Caco-2 (cell line): ENCODE measurements around the gene RBSN. TPM values are rescaled to one million over a fixed set of nuclear protein-coding genes. Genes with fewer than 3 reads are reported as not detected.

ENCODE experiments used
- BruUV-seq: library from RNA; stranded (reverse); fragments of 400-500 nt; replicated peaks from 2 replicates; lab custom pipeline; 2021; lab: Mats Ljungman, UMichigan
- CTCF ChIA-PET: fragments of 300-600 bp; sonication (Branson Sonifier 250); formaldehyde crosslinking; loops from one replicate; lab custom pipeline; 2022; ENCODE audit warnings: antibody characterized with exemption; lab: Charles Lee
- POLR2A ChIA-PET: fragments of 300-600 bp; sonication (Branson Sonifier 250); formaldehyde crosslinking; loops from one replicate; lab custom pipeline; 2022; ENCODE audit warnings: antibody characterized with exemption; lab: Charles Lee
- DNase-seq, 2 experiments: peaks; one replicate each; pipeline versions ENCODE4 v3.0.0 to v3.0.0-alpha.2; 2020 to 2022
- H3K27me3 ChIP-seq: replicated peaks from 2 replicates; pipeline ENCODE4 v1.6.0; 2011; ENCODE audit warnings: low read length; ENCODE audit not compliant: control insufficient read depth, insufficient read depth
- H3K36me3 ChIP-seq: 2 replicates; pipeline ENCODE4 v1.5.1; 2011; ENCODE audit warnings: low read length; ENCODE audit not compliant: control insufficient read depth, insufficient read depth
- H3K4me1 ChIP-seq: fragments of 250-450 bp; sonication (Bioruptor Pico); 2 replicates; pipeline ENCODE4 v1.5.1; 2020; ENCODE audit warnings: mild to moderate bottlenecking
- H3K4me3 ChIP-seq: 2 replicates; pipeline ENCODE4 v1.5.1; 2011; ENCODE audit warnings: low read depth, mild to moderate bottlenecking, control low read depth, low read length
- H3K9me3 ChIP-seq: fragments of 250-450 bp; sonication (Bioruptor Pico); 2 replicates; pipeline ENCODE4 v1.5.1; 2020; ENCODE audit warnings: mild to moderate bottlenecking, moderate library complexity
- H3K27ac Mint-ChIP-seq: one replicate; pipeline ENCODE4 v1.8.0; 2022; ENCODE audit warnings: mixed read lengths; ENCODE audit not compliant: unreplicated experiment
- H3K27me3 Mint-ChIP-seq: one replicate; pipeline ENCODE4 v1.8.0; 2022; ENCODE audit warnings: mixed read lengths; ENCODE audit not compliant: insufficient read depth, unreplicated experiment
- H3K36me3 Mint-ChIP-seq: one replicate; pipeline ENCODE4 v1.8.0; 2022; ENCODE audit warnings: mild to moderate bottlenecking, mixed read lengths; ENCODE audit not compliant: insufficient read depth, unreplicated experiment
- H3K4me1 Mint-ChIP-seq: one replicate; pipeline ENCODE4 v1.8.0; 2022; ENCODE audit warnings: low read depth, mixed read lengths; ENCODE audit not compliant: unreplicated experiment
- H3K4me3 Mint-ChIP-seq: one replicate; pipeline ENCODE4 v1.8.0; 2022; ENCODE audit warnings: mild to moderate bottlenecking, moderate library complexity, mixed read lengths; ENCODE audit not compliant: unreplicated experiment
- H3K9me3 Mint-ChIP-seq: one replicate; pipeline ENCODE4 v1.8.0; 2022; ENCODE audit warnings: mixed read lengths; ENCODE audit not compliant: unreplicated experiment
- CTCF ChIP-seq, 2 experiments: fragments of 200-600 bp in 1 of 2; IDR thresholded peaks; 1 replicate in 1 of 2; 2 replicates in 1 of 2; pipeline versions ENCODE4 v1.5.1 to v1.8.0; 2011 to 2022; ENCODE audit warnings: antibody characterized with exemption in 1 of 2, control low read depth in 1 of 2, inconsistent platforms in 1 of 2, low read depth in 1 of 2, low read length in 1 of 2, mild to moderate bottlenecking in 1 of 2, moderate library complexity in 1 of 2; ENCODE audit not compliant: insufficient read depth in 1 of 2, severe bottlenecking in 1 of 2, unreplicated experiment in 1 of 2
- intact Hi-C: fragments of 100-400 bp; cut with micrococcal nuclease; formaldehyde crosslinking; loops from one replicate; pipeline ENCODE4 v1.10.0; 2022; ENCODE audit not compliant: unreplicated experiment
- total RNA-seq: library from RNA; stranded (reverse); gene quantifications from 2 replicates; pipeline ENCODE4 v1.2.3, GENCODE V29; 2022

The RBSN gene
- total RNA-seq, 1 experiment from 2014 or later = 19.7 TPM

GRCh38 chr3:15074500-15074899, 24.4 kb downstream of the RBSN start:
- no TSS peak for BruUV-seq
- intact Hi-C loops = no loop called here
- CTCF ChIA-PET = no interaction called here
- Histone ChIP-seq H3K4me3 (no peak overlapping the region), H3K9me3 (no peaks in the 10 kb centered on the region), H3K36me3 (no peaks in the 10 kb centered on the region; the same call in none of the 2 replicates), H3K4me1 (no peaks in the 10 kb centered on the region), H3K27me3 (no peaks in the 10 kb centered on the region)
- no peak for DNase-seq
- no peaks in the 10 kb centered on the region for H3K27me3 Mint-ChIP-seq
- H3K27ac Mint-ChIP-seq = no peak overlapping the region
- POLR2A ChIA-PET = interaction anchor here (1.0 kb wide), 1 partner anchor 9 kb away, joined by 3 read pairs; the partner anchor contains the start of gene MRPS25
- H3K4me1 Mint-ChIP-seq = no peaks in the 10 kb centered on the region
- H3K4me3 Mint-ChIP-seq = no peak overlapping the region
- TF ChIP-seq CTCF (IDR thresholded peaks at IDR 0.05; ENCODE audit: insufficient read depth in 1 of 2, low read depth in 1 of 2, low read length in 1 of 2, severe bottlenecking in 1 of 2, unreplicated experiment in 1 of 2) = no peak
- no peaks in the 10 kb centered on the region for H3K9me3 Mint-ChIP-seq
- H3K36me3 Mint-ChIP-seq = peaks cover 27% of the 10 kb centered on the region

GRCh38 chr3:15071699-15072098, 27.2 kb downstream of the RBSN start:
- peaks cover 30% of the 10 kb centered on the region for H3K36me3 Mint-ChIP-seq
- Histone ChIP-seq H3K4me3 (no peak overlapping the region), H3K27me3 (no peaks in the 10 kb centered on the region), H3K36me3 (no peaks in the 10 kb centered on the region; the same call in 1 of the 2 replicates), H3K9me3 (no peaks in the 10 kb centered on the region), H3K4me1 (no peaks in the 10 kb centered on the region)
- no peak overlapping the region for H3K27ac Mint-ChIP-seq
- intact Hi-C loops = no loop called here
- no peak overlapping the region for H3K4me3 Mint-ChIP-seq
- BruUV-seq = no TSS peak
- DNase-seq = no peak
- H3K9me3 Mint-ChIP-seq = no peaks in the 10 kb centered on the region
- CTCF ChIA-PET = no interaction called here
- H3K4me1 Mint-ChIP-seq = no peaks in the 10 kb centered on the region
- no peak for TF ChIP-seq CTCF (IDR thresholded peaks at IDR 0.05; ENCODE audit: insufficient read depth in 1 of 2, low read depth in 1 of 2, low read length in 1 of 2, severe bottlenecking in 1 of 2, unreplicated experiment in 1 of 2)
- no peaks in the 10 kb centered on the region for H3K27me3 Mint-ChIP-seq
- POLR2A ChIA-PET = no interaction called here

DNA sequence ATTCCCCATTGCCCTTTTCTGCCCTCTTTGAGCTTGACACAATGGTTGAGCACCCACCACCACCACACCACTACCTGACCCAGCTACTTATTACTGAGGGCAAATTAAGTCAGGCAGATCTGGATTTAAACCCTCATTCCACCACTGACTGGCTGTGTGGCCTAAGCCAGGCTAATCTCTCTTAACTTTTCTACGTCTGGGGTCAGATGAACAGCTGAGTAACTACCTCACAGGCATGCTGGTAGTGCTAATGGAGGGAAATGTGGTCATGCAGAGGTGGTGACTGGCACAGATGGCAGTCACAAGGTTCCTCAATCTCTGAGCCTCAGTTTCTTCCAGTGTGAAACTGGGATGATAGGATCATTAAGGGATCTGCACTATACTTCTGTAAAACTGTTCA, 29.5 kb downstream of the RBSN start:
- BruUV-seq = no TSS peak
- H3K9me3 ChIP-seq = no peaks in the 10 kb centered on the region
- H3K4me3 Mint-ChIP-seq = no peak overlapping the region
- no peak overlapping the region for H3K4me3 ChIP-seq
- no peak for DNase-seq
- no peak for TF ChIP-seq CTCF (IDR thresholded peaks at IDR 0.05; ENCODE audit: insufficient read depth in 1 of 2, low read depth in 1 of 2, low read length in 1 of 2, severe bottlenecking in 1 of 2, unreplicated experiment in 1 of 2)
- no peaks in the 10 kb centered on the region for H3K27me3 ChIP-seq
- no peaks in the 10 kb centered on the region for H3K9me3 Mint-ChIP-seq
- CTCF ChIA-PET = no interaction called here
- no peaks in the 10 kb centered on the region for H3K27me3 Mint-ChIP-seq
- H3K4me1 Mint-ChIP-seq = no peaks in the 10 kb centered on the region
- no peaks in the 10 kb centered on the region for H3K36me3 ChIP-seq
- H3K27ac Mint-ChIP-seq = no peak overlapping the region
- POLR2A ChIA-PET = no interaction called here
- peaks cover 4% of the 10 kb centered on the region; the same call in 1 of the 2 replicates for H3K4me1 ChIP-seq
- intact Hi-C loops = no loop called here
- H3K36me3 Mint-ChIP-seq = peaks cover 35% of the 10 kb centered on the region
